Cardiac septum (tissue), 1 donor: ENCODE results near the gene DNAJC27. TPM values are rescaled to one million over a fixed set of nuclear protein-coding genes. Genes with fewer than 3 reads are reported as not detected.

Experiments
- total RNA-seq: library from RNA; stranded (reverse); fragmentation: NEBNext Ultra II Directional; extraction: Animal tissue kit (Norgen Biotek cat#: 25700); gene quantifications from one replicate; pipeline ENCODE4 v1.2.1, GENCODE V29; 2021
- donor health status: DM: no; HTN: no; CAD: no.

DNAJC27 gene
- total RNA-seq, 1 donor from 2014 or later, result 11.2 TPM

Other genes starting within 250 kb of the DNAJC27 start
- 23.2 TPM for gene PTRHD1, start 178.6 kb downstream of the DNAJC27 start, total RNA-seq
- 2.3 TPM for gene CENPO, start 178.5 kb downstream of the DNAJC27 start, total RNA-seq
- gene ADCY3, start 51.7 kb downstream of the DNAJC27 start, total RNA-seq, result 15.4 TPM
- gene EFR3B, start 70.1 kb upstream of the DNAJC27 start, total RNA-seq, result 8.9 TPM
- gene POMC, start 196.6 kb upstream of the DNAJC27 start, total RNA-seq, result 3.1 TPM